Amygdala (tissue), 56 donors: ENCODE measurements around the gene ANO4.
"Not testable (repeated sequence)": the region's sequence is repeated elsewhere in the genome, so short reads cannot be mapped to it uniquely, and the experiment has no call there.

Experiments
- DNase-seq, 56 donors: peaks; one replicate each; lab custom pipeline; 2025; lab: John Stamatoyannopoulos, UW

ANO4 gene

GRCh38 chr12:101027200-101027599, 232.6 kb downstream of the ANO4 start:
- no peak for DNase-seq

GRCh38 chr12:101027816-101028215, 233.2 kb downstream of the ANO4 start:
- no peak for DNase-seq

DNA sequence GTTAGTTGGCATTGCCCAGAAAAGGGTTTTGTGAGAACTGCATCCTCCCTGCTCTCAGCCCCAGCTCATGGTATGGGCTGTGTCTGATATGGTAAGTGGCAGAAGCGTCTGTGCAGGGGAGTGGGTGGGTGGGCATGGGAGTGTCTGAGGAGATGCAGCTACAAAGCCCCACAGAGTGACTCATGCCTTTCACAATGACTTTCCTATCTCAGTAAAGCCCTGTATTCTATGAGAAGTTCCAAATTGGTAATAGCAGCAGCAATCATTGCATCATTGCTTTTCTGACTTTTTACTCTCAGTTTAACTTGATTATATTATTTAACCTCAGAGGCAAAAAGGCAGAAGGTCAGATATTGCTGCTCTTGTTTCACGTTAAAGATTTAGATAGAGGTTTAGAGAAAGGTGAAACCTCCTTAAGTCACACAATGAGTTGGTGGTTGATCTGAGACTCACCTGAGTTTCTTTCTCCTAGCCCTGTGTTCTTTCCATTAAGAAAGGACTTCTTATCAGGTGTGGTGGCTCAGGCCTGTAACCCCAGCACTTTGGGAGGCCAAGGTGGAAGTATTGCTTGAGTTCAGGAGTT, 243.8 kb downstream of the ANO4 start:
- no peak for DNase-seq

DNA sequence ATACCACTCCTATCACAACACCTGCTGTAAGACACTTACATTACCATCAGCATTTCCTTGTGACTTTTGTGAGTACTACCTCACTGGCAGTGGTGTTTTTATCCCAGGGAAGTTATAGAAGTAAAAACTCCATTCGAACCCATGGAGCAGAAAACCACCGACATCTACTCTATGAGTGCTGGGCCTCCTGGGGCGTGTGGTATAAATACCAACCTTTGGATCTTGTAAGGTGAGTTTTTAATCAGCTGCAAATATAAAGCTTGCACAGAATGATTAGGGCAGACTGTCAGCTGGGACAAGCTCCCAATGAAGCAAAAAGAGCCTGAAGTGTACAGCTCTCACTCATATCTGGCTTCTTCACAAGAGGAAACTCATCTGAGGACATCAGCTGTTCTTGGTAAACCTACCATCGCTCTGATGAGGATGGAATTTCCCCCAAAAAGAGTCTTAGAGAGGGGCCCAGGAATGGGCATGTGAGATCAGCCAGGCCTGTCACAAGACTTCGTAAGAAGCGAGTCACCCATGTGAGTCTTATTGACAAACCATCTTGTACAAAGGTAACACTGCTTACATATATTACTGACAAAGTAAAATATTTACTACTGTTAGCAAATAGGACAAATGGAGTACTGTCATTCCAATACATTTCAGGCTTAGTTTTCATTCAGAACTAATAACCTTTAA, 245.4 kb downstream of the ANO4 start:
- no peak for DNase-seq

DNA sequence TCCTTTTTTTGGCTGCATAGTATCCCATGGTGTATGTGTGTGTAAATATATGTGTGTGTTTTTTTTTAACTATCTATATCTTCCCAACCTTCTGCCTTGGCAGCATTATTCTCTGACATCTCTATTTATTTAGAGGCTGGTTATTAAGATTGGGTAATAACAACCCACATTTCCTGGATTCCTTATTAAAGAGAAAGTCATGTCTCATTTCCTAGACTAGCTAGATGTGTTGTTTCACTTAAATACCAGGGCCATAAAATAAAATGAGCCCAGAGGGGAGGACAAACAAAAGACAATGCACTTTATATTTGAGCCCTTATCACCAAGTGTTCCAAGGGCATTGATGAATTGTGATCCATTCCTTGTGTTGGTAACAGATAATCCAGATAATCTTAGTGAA, 246.4 kb downstream of the ANO4 start:
- no peak for DNase-seq

DNA sequence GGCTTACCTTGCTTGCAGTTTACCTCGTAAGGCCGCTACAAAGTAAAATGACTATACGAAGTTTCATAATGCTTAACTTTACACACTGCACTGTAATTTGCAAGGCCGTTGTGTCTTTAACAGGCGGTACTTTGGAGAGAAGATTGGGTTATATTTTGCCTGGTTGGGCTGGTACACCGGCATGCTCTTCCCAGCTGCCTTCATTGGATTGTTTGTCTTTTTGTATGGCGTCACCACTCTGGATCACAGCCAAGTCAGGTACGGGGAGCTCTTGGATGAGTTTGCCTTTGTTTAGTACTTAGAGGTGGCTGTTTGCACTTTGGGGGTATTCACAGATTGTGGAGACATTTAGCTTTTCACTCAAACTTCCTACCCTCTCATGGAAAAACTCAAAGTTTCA, 247.6 kb downstream of the ANO4 start:
- no peak for DNase-seq

DNA sequence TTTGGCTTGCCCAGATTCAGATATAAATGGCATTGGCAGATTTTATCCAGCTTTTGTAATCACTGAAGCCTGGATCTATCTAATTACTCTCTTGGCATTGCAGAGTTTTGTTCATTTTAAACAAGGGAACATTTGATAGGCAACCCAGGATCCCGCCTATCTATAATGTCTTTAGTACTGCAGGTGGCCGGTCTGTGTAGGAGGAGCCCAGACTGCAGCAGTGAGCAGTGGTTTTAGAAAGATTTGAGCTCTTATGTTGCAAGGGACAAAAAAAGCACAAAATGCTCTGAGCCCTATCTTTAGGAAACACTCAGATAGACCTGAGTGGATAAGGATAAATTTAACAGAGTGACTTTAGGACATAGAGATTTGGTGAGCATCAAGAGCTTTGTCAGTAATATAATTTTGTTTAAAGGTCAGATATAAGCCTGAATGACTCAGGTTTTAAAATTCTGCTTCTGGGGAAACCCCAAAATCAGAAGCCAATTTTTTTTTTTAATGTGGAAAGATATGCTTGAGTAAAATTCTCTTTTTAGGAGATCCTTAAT, 250.0 kb downstream of the ANO4 start:
- DNase-seq = no peak

DNA sequence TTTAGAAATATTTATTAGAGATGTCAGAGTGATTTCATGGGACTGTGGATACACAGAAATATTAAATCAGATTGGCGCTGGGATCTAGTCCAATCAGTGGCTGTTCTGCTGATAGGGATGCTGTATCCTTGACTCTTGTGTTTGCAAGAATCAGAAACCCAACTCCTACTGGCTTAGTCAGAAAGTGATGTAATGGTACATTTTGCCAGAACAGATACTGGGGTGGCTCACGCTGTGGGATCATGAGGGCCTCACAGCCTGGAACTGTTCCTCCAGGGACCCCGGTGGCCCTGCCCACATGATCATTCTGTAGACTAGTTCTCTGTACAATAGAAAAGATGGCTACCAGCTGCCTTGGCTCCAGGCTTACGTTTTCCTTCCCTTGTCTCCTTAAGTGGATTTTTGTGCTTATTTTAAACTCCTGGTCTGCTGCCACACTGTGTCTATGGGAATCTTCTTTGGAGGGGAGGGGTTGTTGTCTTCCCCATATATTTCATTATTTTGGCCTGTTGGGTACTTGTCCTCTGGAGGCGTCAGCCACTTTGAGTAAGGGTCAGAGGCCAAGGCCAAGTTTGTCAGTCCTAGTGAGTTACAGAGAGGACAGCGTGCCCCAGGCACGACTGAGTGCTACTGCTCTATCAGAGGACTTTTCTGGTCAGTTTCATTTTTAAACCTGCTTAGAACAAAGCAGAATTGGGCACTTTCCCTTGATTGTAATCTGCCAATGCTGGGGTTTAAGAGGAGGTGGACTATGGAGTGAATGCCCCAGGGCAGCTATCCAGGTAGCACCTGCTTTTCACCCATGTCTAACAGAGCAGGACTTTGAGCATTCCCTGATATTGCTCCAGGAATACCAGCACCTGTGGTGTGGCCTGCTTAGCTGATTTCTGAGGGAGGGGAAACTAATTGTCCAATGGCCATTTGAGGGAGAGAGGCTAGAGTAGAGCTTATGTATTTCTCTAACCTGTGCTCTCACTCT, 251.2 kb downstream of the ANO4 start:
- no peak for DNase-seq

GRCh38 chr12:101047652-101048051, 253.1 kb downstream of the ANO4 start:
- DNase-seq = no peak

DNA sequence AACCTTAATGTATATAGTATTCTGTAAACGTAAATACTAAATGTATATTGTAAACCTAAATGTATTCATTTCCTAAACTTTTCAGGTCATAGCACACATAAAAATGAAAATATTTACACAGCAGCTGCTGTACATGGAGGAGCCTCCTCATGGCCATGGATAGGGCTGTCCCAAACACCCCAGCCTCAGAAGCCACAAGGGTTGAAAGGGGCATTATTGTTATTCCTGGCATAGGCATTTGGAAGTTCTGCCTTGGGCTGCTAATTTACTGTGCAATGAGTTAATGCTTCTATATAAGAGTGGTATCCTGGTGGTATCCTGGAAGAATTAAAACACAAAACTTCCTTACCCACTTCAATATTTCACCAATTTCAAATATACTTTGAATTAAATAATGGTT, 256.1 kb downstream of the ANO4 start:
- DNase-seq = no peak

DNA sequence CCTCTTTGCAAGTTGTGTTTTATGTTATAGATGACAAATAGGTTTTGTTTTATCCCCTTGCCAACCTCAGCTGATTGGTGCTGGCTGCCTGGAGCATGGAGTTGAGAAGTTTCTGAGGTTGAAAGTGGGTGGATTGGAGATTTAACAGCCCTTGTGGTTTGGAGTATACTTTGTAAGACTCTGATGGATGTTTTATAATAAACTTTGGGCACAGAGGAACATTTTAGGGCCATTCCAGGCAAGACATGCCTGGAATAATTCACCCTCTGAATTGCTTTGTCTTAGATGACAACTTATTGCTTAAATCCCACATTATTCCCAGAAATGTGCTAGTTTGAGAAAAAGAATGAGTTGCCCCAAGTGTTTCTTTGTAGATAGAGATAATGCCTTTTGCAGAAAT, 256.6 kb downstream of the ANO4 start:
- DNase-seq = no peak

- no peak for DNase-seq
Observed at GRCh38 chr12:101051901-101052550, 257.4 kb downstream of the ANO4 start.

GRCh38 chr12:101053203-101053602, 258.6 kb downstream of the ANO4 start:
- no peak for DNase-seq

DNA sequence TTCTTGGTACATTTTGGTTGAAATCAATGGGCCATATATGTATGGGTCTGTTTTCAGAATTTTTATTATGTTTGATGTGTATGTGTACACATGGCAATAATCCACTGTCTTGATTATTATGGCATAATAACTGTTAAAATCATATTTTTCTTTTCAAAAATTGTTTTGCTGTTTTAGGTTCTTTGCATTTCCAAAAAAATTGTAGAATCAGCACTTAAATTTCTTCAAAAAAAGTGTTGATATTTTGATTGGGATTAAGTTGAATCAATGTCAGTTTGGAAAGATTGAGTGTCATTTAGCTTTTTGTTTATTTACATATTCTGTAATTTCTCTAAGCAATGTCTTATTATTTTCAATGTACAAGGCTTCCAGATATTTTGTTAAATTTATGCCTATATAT, 261.4 kb downstream of the ANO4 start:
- DNase-seq = no peak

- DNase-seq = not testable (repeated sequence)
Observed at GRCh38 chr12:101062508-101062907, 267.9 kb downstream of the ANO4 start.

DNA sequence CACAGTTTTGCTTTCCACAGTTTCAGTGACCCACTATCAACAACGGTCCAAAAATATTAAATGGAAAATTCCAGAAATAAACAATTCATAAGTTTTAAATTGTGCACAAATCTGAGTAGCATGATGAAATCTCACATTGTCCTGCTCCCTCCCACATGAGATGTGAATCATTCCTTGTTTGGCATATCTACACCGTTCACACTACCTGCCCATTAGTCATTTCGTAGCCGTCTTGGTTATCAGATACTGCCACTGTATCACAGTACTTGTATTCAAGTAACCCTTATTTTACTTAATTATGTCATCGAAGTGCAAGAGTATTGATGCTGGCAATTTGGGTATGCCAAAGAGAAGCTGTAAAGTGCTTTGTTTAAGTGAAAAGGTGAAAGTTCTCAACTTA, 270.1 kb downstream of the ANO4 start:
- no peak for DNase-seq

DNA sequence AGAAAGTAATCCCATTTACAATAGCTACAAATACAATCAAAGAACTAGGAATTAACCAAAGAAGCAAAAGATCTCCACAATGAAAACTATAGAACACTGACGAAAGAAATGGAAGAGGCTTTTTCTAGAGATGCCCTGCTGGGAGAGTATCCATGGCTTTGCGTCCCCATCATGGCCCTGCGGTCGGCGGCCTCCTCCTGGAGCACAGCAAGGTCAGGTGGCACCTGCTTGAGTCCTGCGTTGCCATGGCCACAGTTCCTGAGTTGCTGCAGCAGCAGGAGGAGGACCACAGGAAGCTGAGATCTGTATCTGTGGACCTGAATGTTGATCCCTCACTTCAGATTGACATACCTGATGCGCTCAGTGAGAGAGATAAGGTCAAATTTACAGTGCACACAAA, 271.9 kb downstream of the ANO4 start:
- DNase-seq = no peak

- no peak for DNase-seq
Observed at GRCh38 chr12:101068402-101068801, 273.8 kb downstream of the ANO4 start.

DNA sequence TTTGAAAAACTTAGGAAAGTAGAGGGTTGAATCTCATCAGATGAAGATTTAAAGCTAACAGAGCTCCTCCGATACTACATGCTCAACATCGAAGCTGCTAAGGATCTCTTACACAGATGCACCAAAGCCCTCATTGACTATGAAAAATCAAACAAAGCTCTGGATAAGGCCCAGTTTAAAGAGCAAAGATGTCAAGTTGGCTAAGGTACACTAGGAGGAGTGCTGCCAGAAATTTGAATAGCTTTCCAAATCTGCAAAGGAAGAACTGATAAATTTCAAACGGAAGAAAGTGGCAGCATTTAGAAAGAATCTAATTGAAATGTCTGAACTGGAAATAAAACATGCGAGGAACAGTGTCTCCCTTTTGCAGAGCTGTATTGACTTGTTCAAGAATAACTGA, 274.3 kb downstream of the ANO4 start:
- no peak for DNase-seq

GRCh38 chr12:101074940-101075680, 280.5 kb downstream of the ANO4 start:
- no peak for DNase-seq
